ENCODE data around the gene CASP10. TPM values are rescaled to one million over a fixed set of nuclear protein-coding genes. Genes with fewer than 3 reads are reported as not detected.

Gene CASP10
- 4.8 and 6.2 TPM in 2 replicates for total RNA-seq (ENCODE audit: low replicate concordance)

DNA sequence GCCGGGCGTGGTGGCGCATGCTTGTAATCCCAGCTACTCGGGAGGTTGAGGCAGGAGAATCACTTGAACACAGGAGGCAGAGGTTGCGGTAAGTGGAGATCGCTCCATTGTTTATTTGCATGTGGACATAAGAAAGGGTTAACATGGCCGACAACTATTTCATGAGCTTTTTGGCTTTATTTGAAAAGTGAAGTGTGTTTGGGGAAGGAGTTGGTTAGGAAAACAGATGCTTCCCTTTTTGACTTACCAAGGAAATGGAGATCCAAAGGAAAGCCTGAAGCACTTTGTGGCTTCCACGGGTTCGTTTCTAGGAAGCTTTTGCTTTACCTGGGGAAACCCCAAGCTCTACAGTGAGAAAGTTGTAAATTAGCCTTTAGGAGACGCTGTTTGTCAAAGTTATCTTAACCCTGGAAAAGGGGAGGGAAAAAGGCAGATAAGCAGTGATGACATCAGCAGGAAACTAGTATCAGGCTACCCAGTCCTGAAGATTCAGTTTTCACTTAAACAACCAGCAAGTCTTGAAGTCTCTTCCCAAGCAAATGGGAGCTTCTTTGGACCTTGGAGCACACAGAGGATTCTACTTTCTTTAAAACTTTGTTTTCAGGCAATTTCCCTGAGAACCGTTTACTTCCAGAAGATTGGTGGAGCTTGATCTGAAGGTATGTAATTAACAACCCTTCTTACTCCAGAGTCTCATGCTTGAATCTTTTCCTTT is at the start of gene CASP10:
Gene CASP10 (plus strand): TSS at position 492 of the 715 bp plus-strand sequence. CDS start 2,637 bp downstream, outside the sequence.

GRCh38 chr2:201260302-201260800 is 77.4 kb downstream of the CASP10 start, which contains the start of gene CASP8:
TSS of gene CASP8 (plus strand) at chr2:201260536. CDS start at chr2:201266487, 5,951 bp downstream.

Other genes starting within 250 kb of the CASP10 start
- 8.9 and 9.8 TPM in 2 replicates for gene ORC2, start 219.5 kb upstream of the CASP10 start, total RNA-seq (ENCODE audit: low replicate concordance)
- gene HYCC2, start 111.5 kb upstream of the CASP10 start, total RNA-seq (ENCODE audit: low replicate concordance), result 7.4 and 8.6 TPM in 2 replicates
- 80.0 and 129 TPM in 2 replicates for gene NDUFB3, start 111.1 kb upstream of the CASP10 start, total RNA-seq (ENCODE audit: low replicate concordance)
- gene CFLAR, start 67.0 kb upstream of the CASP10 start, total RNA-seq (ENCODE audit: low replicate concordance), result 56.9 and 112 TPM in 2 replicates
- gene CASP8, start 77.4 kb downstream of the CASP10 start, total RNA-seq (ENCODE audit: low replicate concordance), result 11.9 and 12.1 TPM in 2 replicates
- gene FLACC1, start 174.2 kb downstream of the CASP10 start, total RNA-seq (ENCODE audit: low replicate concordance), result 0.60 and 1.2 TPM in 2 replicates